Panc1 (cell line): ENCODE results near the gene LONP1. TPM values are rescaled to one million over a fixed set of nuclear protein-coding genes. Genes with fewer than 3 reads are reported as not detected.
A peak's percentile ranks its signal among the peaks of the same experiment; 100 is the strongest.

Experiments used
- ATAC-seq: fragments of 200-7000 bp; cut with Tn5 transposase; 2 replicates; pipeline ENCODE4 v1.9.1; 2020; ENCODE audit warnings: mild to moderate bottlenecking, moderate library complexity
- BruUV-seq: library from RNA; stranded (reverse); fragments of 400-500 nt; replicated peaks from 2 replicates; lab custom pipeline; 2021; lab: Mats Ljungman, UMichigan
- CTCF ChIA-PET: fragments of 300-600 bp; sonication (Branson Sonifier 250); formaldehyde crosslinking; loops from one replicate; lab custom pipeline; 2022; ENCODE audit warnings: antibody characterized with exemption; lab: Charles Lee
- POLR2A ChIA-PET: fragments of 300-600 bp; sonication (Branson Sonifier 250); formaldehyde crosslinking; loops from one replicate; lab custom pipeline; 2022; ENCODE audit warnings: antibody characterized with exemption; lab: Charles Lee
- DNase-seq: peaks from one replicate; pipeline ENCODE4 v3.0.0-alpha.2; 2010; ENCODE audit warnings: low read depth, low spot score
- H3K27ac ChIP-seq: 2 replicates; pipeline ENCODE4 v1.5.1; 2011; ENCODE audit warnings: mild to moderate bottlenecking, low read length, inconsistent platforms
- H3K27me3 ChIP-seq: fragments of 200-500 bp; sonication (Bioruptor generic); 2 replicates; pipeline ENCODE4 v1.6.0; 2014; ENCODE audit warnings: low read length, inconsistent platforms; ENCODE audit not compliant: control insufficient read depth, insufficient read depth
- H3K36me3 ChIP-seq: fragments of 200-500 bp; sonication (Bioruptor generic); 2 replicates; pipeline ENCODE4 v1.5.1; 2014; ENCODE audit warnings: inconsistent platforms, mild to moderate bottlenecking, low read length, moderate library complexity; ENCODE audit not compliant: control insufficient read depth, insufficient read depth
- H3K4me1 ChIP-seq: 2 replicates; pipeline ENCODE4 v1.5.1; 2011; ENCODE audit warnings: inconsistent platforms, mild to moderate bottlenecking, low read length, moderate library complexity; ENCODE audit not compliant: control insufficient read depth, insufficient read depth
- H3K4me3 ChIP-seq, 2 experiments: 2 replicates each; pipeline ENCODE4 v1.5.1; 2011 to 2012; ENCODE audit warnings: low read depth in 2 of 2, low read length in 2 of 2, mild to moderate bottlenecking in 2 of 2, inconsistent platforms in 1 of 2, moderate library complexity in 1 of 2
- H3K9me3 ChIP-seq: fragments of 200-500 bp; sonication (Bioruptor generic); 2 replicates; pipeline ENCODE4 v1.5.1; 2014; ENCODE audit warnings: low read depth, mild to moderate bottlenecking, inconsistent platforms, low read length, moderate library complexity; ENCODE audit not compliant: control insufficient read depth, insufficient read depth
- CTCF ChIP-seq: fragments of 450-650 bp; IDR thresholded peaks from 2 replicates; pipeline ENCODE4 v1.5.1; 2017; ENCODE audit warnings: mild to moderate bottlenecking
- POLR2AphosphoS5 ChIP-seq: IDR thresholded peaks from 2 replicates; pipeline ENCODE4 v1.6.1; 2012; ENCODE audit warnings: mild to moderate bottlenecking, low read depth, low read length, moderate library complexity
- REST ChIP-seq, 2 experiments: IDR thresholded peaks; 2 replicates each; pipeline ENCODE4 v1.6.1; 2011 to 2012; ENCODE audit warnings: low read depth in 2 of 2, control low read depth in 1 of 2, low read length in 1 of 2, mild to moderate bottlenecking in 1 of 2, moderate library complexity in 1 of 2; ENCODE audit not compliant: insufficient read depth in 1 of 2
- SIN3A ChIP-seq: IDR thresholded peaks from 2 replicates; pipeline ENCODE4 v1.6.1; 2012; ENCODE audit warnings: low read depth, mild to moderate bottlenecking, low read length, moderate library complexity, borderline replicate concordance; ENCODE audit not compliant: insufficient read depth
- TCF7L2 ChIP-seq: IDR thresholded peaks from 2 replicates; pipeline ENCODE4 v1.6.1; 2011; ENCODE audit warnings: mild to moderate bottlenecking, low read depth, low read length, inconsistent platforms
- in situ Hi-C: cut with HindIII; loops from 2 replicates; pipeline ENCODE4 v1.10.0; 2016; ENCODE audit warnings: low sequenced_read_pairs, low pct_unique_long_range_greater_than_20kb
- intact Hi-C: fragments of 100-400 bp; cut with micrococcal nuclease; formaldehyde crosslinking; loops from one replicate; pipeline ENCODE4 v1.10.0; 2022; ENCODE audit not compliant: unreplicated experiment
- total RNA-seq: library from RNA; stranded (reverse); gene quantifications from one replicate; pipeline ENCODE4 v1.2.1, GENCODE V29; 2021; ENCODE audit not compliant: unreplicated experiment

Gene LONP1
- total RNA-seq, 1 experiment from 2014 or later, result 93.0 TPM

GRCh38 chr19:5679289-5680083 lies 40.5 kb downstream of the LONP1 start:
- no peaks in the 10 kb centered on the region for H3K27me3 ChIP-seq
- H3K4me1 ChIP-seq, result no peaks in the 10 kb centered on the region
- CTCF ChIA-PET, result no interaction called here
- no peak for DNase-seq
- BruUV-seq, result TSS peak; percentile 89
- H3K27ac ChIP-seq, result peak overlapping the region; percentile 94
- POLR2A ChIA-PET, result no interaction called here
- no peak for TF ChIP-seq POLR2AphosphoS5
- TF ChIP-seq CTCF, result no peak
- no peak for TF ChIP-seq REST (IDR thresholded peaks at IDR 0.05; ENCODE audit: insufficient read depth in 1 of 2, low read depth in 2 of 2, low read length in 1 of 2)
- no peak for TF ChIP-seq SIN3A
- TF ChIP-seq TCF7L2, result no peak
- H3K4me3 ChIP-seq, result peak overlapping the region; percentile 72 to 96
- in situ Hi-C loops (no loop called here), intact Hi-C loops (no loop called here)
- peaks cover 5% of the 10 kb centered on the region; the same call in 1 of the 2 replicates for H3K36me3 ChIP-seq
- no peak for ATAC-seq
- H3K9me3 ChIP-seq, result no peaks in the 10 kb centered on the region

- ChIA-PET CTCF (no interaction called here), POLR2A (no interaction called here)
- H3K36me3 ChIP-seq, result peaks cover 5% of the 10 kb centered on the region; the same call in 1 of the 2 replicates
- no TSS peak for BruUV-seq
- no peak overlapping the region for H3K27ac ChIP-seq
- TF ChIP-seq SIN3A, result no peak
- ATAC-seq (no peak), DNase-seq (no peak)
- H3K4me1 ChIP-seq, result no peaks in the 10 kb centered on the region
- no peak overlapping the region for H3K4me3 ChIP-seq
- in situ Hi-C loops, result no loop called here
- no peaks in the 10 kb centered on the region for H3K9me3 ChIP-seq
- H3K27me3 ChIP-seq, result no peaks in the 10 kb centered on the region
- intact Hi-C loops, result no loop called here
These were observed 41.8 kb downstream of the LONP1 start for GRCh38 chr19:5678071-5678718.

GRCh38 chr19:5677580-5677979 lies 42.4 kb downstream of the LONP1 start:
- in situ Hi-C loops (no loop called here), intact Hi-C loops (no loop called here)
- peaks cover 5% of the 10 kb centered on the region; the same call in 1 of the 2 replicates for H3K36me3 ChIP-seq
- CTCF ChIA-PET, result no interaction called here
- POLR2A ChIA-PET, result no interaction called here
- TF ChIP-seq SIN3A (no peak), REST (IDR thresholded peaks at IDR 0.05; ENCODE audit: insufficient read depth in 1 of 2, low read depth in 2 of 2, low read length in 1 of 2) (no peak), CTCF (no peak), TCF7L2 (no peak), POLR2AphosphoS5 (no peak)
- H3K4me1 ChIP-seq, result no peaks in the 10 kb centered on the region
- H3K9me3 ChIP-seq, result no peaks in the 10 kb centered on the region
- ATAC-seq, result no peak
- no peak for DNase-seq
- no peak overlapping the region for H3K4me3 ChIP-seq
- no TSS peak for BruUV-seq
- H3K27me3 ChIP-seq, result no peaks in the 10 kb centered on the region
- no peak overlapping the region for H3K27ac ChIP-seq
